ENCODE measurements around the gene KIF15.

The KIF15 gene

DNA sequence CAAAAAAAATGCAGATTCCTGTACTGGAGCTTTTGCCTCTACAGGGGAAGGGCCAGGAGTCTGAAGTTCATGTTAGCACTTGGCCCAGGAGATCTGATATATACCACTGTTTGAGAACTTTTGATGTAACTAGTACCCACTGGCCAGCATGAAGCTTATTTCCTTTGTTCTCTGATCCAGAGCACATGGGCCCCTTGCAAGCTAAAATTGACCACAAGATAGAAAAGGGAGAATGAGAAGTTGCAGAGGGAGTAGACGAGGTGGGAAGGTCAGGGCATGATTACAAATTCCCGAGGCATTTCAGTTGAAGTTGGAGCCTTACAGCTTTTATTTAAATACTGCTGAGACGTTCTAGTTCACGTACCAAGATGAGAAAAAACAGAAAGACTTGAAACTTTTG is 141.0 kb downstream of the KIF15 start:
- no peak overlapping the region for H3K27ac Mint-ChIP-seq
- DNase-seq (ENCODE audit: low spot score in 2 of 2): no peak
- H3K36me3 Mint-ChIP-seq: no peaks in the 10 kb centered on the region
- no peaks in the 10 kb centered on the region for H3K9me3 Mint-ChIP-seq
- H3K4me1 Mint-ChIP-seq: no peaks in the 10 kb centered on the region
- H3K27me3 Mint-ChIP-seq: peaks cover 10% of the 10 kb centered on the region
- no peak for ATAC-seq (ENCODE audit: low read depth)
- H3K4me3 Mint-ChIP-seq: no peak overlapping the region
